ENCODE measurements around the gene CASS4. TPM values are rescaled to one million over a fixed set of nuclear protein-coding genes. Genes with fewer than 3 reads are reported as not detected.
"Not testable (repeated sequence)": the region's sequence is repeated elsewhere in the genome, so short reads cannot be mapped to it uniquely, and the experiment has no call there.

Gene CASS4
- polyA plus RNA-seq, 3 donors from 2014 or later = 3.2 to 5.5 (median 3.5) TPM

DNA sequence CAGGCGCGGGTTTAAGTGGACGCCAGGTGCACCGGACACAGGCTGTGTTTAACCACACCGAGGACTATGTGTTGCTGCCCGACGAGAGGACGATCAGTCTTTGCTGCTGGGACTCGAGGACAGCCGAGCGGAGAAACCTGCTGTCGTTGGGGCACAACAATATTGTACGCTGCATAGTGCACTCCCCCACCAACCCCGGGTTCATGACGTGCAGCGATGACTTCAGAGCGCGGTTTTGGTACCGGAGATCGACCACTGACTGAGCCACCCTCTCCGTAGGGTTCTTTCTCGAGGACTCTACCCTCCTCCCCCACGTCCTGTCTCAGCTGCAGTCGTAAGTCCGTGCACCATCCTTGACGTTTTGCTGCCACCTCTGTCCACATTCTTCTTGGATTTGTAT, 8.6 kb upstream of the CASS4 start:
- Mint-ChIP-seq H3K4me1 (peaks cover 6 to 20% of the 10 kb centered on the region in 2 donors), H3K4me3 (no peak overlapping the region), H3K27ac (peak overlapping the region in 1 of 6 donors; percentile 22), H3K27me3 (ENCODE audit: low read depth in 3 of 3) (peaks cover 0 to 4% (median 0%) of the 10 kb centered on the region in 3 donors), H3K9me3 (no peaks in the 10 kb centered on the region), H3K36me3 (peaks cover 19 to 53% (median 34%) of the 10 kb centered on the region in 3 donors)
- no peak for DNase-seq

GRCh38 chr20:56405356-56405755, 6.7 kb upstream of the CASS4 start:
- DNase-seq; H3K4me3 Mint-ChIP-seq; H3K9me3 Mint-ChIP-seq; H3K27ac Mint-ChIP-seq; H3K27me3 Mint-ChIP-seq (ENCODE audit: low read depth in 3 of 3): not testable (repeated sequence)
- Mint-ChIP-seq H3K36me3 (peaks cover 15 to 43% (median 26%) of the 10 kb centered on the region in 3 donors), H3K4me1 (peaks cover under 1 to 13% of the 10 kb centered on the region in 2 donors)

DNA sequence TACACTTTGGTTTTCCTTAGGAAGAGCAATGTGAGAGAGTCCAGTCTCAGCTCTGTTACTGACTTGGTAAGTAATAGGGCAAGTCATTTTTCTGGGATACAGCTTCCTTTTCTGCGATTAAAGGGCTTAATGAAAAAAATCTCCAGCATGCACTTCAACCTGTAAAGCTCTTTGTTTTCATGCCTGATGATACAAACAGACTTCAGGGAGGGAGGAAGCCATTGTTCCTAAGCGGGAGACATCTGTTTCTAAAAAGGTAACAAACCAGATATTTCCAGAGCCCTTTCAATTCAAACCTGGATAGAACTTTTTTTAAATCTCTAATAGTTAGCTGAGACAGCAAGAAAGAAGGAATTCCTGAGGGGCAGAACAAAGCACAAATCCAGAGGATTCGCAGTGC, 5.2 kb upstream of the CASS4 start:
- Mint-ChIP-seq H3K9me3 (no peaks in the 10 kb centered on the region), H3K36me3 (peaks cover 14 to 39% (median 26%) of the 10 kb centered on the region in 3 donors), H3K27ac (peak overlapping the region in 1 of 6 donors; percentile 17), H3K4me1 (peaks cover 8 to 19% of the 10 kb centered on the region in 2 donors), H3K27me3 (ENCODE audit: low read depth in 3 of 3) (peaks cover 0 to 4% (median 0%) of the 10 kb centered on the region in 3 donors), H3K4me3 (no peak overlapping the region)
- no peak for DNase-seq

- peaks cover 31 to 38% of the 10 kb centered on the region in 2 donors for H3K4me1 Mint-ChIP-seq
- H3K36me3 Mint-ChIP-seq = peaks cover 13 to 24% (median 14%) of the 10 kb centered on the region in 3 donors
- peak overlapping the region in 1 of 6 donors; percentile 72 for H3K27ac Mint-ChIP-seq
Measured at GRCh38 chr20:56409521-56409920, 2.5 kb upstream of the CASS4 start.

GRCh38 chr20:56409956-56410355, 2.1 kb upstream of the CASS4 start:
- H3K36me3 Mint-ChIP-seq = peaks cover 13 to 24% (median 14%) of the 10 kb centered on the region in 3 donors

More at GRCh38 chr20:56409521-56409920, 2.5 kb upstream of the CASS4 start:
- Mint-ChIP-seq H3K9me3 (no peaks in the 10 kb centered on the region), H3K27me3 (ENCODE audit: low read depth in 3 of 3) (peaks cover 0 to 4% (median 1%) of the 10 kb centered on the region in 3 donors), H3K4me3 (no peak overlapping the region)
- DNase-seq = no peak

GRCh38 chr20:56411287-56411686, 773 bp upstream of the CASS4 start:
- peak overlapping the region; percentile 88 to 94 (median 90) for H3K4me3 Mint-ChIP-seq
- not testable (repeated sequence) for H3K27me3 Mint-ChIP-seq (ENCODE audit: low read depth in 3 of 3); DNase-seq; H3K9me3 Mint-ChIP-seq
- H3K36me3 Mint-ChIP-seq = peaks cover 7 to 17% (median 9%) of the 10 kb centered on the region in 3 donors
- peaks cover 43 to 44% of the 10 kb centered on the region in 2 donors for H3K4me1 Mint-ChIP-seq
- peak overlapping the region; percentile 91 to 97 (median 96) for H3K27ac Mint-ChIP-seq

More at GRCh38 chr20:56409956-56410355, 2.1 kb upstream of the CASS4 start:
- peaks cover 0 to 4% (median 1%) of the 10 kb centered on the region in 3 donors for H3K27me3 Mint-ChIP-seq (ENCODE audit: low read depth in 3 of 3)
- H3K9me3 Mint-ChIP-seq = no peaks in the 10 kb centered on the region
- DNase-seq = no peak
- peaks cover 34 to 42% of the 10 kb centered on the region in 2 donors for H3K4me1 Mint-ChIP-seq
- H3K4me3 Mint-ChIP-seq = no peak overlapping the region
- peak overlapping the region in 5 of 6 donors; percentile 31 to 72 (median 54) for H3K27ac Mint-ChIP-seq

- H3K4me1 Mint-ChIP-seq = peaks cover 54 to 55% of the 10 kb centered on the region in 2 donors
- H3K9me3 Mint-ChIP-seq = no peaks in the 10 kb centered on the region
- peaks cover 7 to 8% (median 7%) of the 10 kb centered on the region in 3 donors for H3K36me3 Mint-ChIP-seq
- no peak for DNase-seq
- H3K4me3 Mint-ChIP-seq = peak overlapping the region; percentile 88 to 94 (median 90)
- H3K27ac Mint-ChIP-seq = peak overlapping the region; percentile 91 to 97 (median 96)
- peaks cover 0 to 4% (median 0%) of the 10 kb centered on the region in 3 donors for H3K27me3 Mint-ChIP-seq (ENCODE audit: low read depth in 3 of 3)
Measured at GRCh38 chr20:56412473-56412790, 372 bp downstream of the CASS4 start.

DNA sequence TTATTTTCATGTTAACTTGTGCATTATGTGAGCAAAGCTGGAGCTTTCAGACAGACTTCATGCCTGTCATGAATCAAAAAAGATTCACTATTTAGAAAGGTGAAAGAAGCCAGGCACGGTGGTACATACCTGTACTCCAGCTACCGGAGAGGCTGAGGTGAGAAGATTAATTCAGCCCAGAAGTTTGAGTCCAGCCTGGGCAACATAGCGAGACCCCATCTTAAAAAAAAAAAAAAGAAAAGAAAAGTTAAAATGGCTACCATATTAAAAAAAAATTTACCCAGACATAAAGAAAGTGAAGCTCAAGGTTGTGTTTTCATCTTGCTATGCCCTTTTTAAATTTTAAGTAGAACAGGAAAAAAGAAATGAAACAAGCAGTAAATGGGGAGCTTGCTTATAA, 889 bp downstream of the CASS4 start:
- Mint-ChIP-seq H3K4me3 (peak overlapping the region; percentile 88 to 94 (median 90)), H3K9me3 (no peaks in the 10 kb centered on the region), H3K4me1 (peaks cover 59 to 60% of the 10 kb centered on the region in 2 donors), H3K27ac (peak overlapping the region; percentile 91 to 97 (median 96)), H3K36me3 (peaks cover 3 to 8% (median 7%) of the 10 kb centered on the region in 3 donors), H3K27me3 (ENCODE audit: low read depth in 3 of 3) (peaks cover 0 to 4% (median 0%) of the 10 kb centered on the region in 3 donors)
- DNase-seq = no peak

GRCh38 chr20:56414842-56415765, 3.0 kb downstream of the CASS4 start:
- Mint-ChIP-seq H3K4me3 (peak overlapping the region; percentile 25 to 69 (median 48)), H3K27ac (peak overlapping the region; percentile 77 to 96 (median 89)), H3K4me1 (peaks cover 73 to 74% of the 10 kb centered on the region in 2 donors), H3K27me3 (ENCODE audit: low read depth in 3 of 3) (peaks cover 0 to 4% (median 0%) of the 10 kb centered on the region in 3 donors), H3K9me3 (no peaks in the 10 kb centered on the region), H3K36me3 (peaks cover 3 to 12% (median 5%) of the 10 kb centered on the region in 3 donors)
- peak in 2 of 3 donors; percentile 24 to 29 for DNase-seq

DNA sequence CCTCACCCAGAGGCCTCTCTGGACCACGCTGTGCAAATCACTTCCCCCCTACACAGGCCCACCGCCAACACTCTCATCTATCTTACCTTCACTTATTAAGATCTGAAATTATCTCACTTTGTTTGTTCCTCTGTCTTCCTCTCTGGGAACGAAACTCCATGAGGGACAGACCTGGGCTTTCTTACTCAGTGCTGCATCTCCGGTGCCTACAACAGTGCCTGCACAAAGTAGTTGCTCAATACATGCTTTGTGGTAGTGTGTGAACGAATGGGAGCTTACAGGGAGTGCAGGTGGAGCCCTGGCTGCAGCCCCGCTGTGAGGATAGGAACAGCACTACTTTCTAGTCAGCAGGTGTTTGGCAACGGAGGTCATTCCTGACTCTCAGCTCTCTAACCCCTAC, 5.3 kb downstream of the CASS4 start:
- DNase-seq = no peak
- Mint-ChIP-seq H3K27ac (peak overlapping the region in 5 of 6 donors; percentile 30 to 89 (median 75)), H3K9me3 (no peaks in the 10 kb centered on the region), H3K27me3 (ENCODE audit: low read depth in 3 of 3) (peaks cover 0 to 4% (median 0%) of the 10 kb centered on the region in 3 donors), H3K36me3 (peaks cover 3 to 12% (median 8%) of the 10 kb centered on the region in 3 donors), H3K4me3 (no peak overlapping the region), H3K4me1 (peaks cover 75 to 77% of the 10 kb centered on the region in 2 donors)

GRCh38 chr20:56417911-56418310, 5.9 kb downstream of the CASS4 start:
- Mint-ChIP-seq H3K27ac (peak overlapping the region; percentile 4 to 89 (median 77)), H3K4me3 (peak overlapping the region; percentile 6 to 68 (median 49)), H3K4me1 (peaks cover 72 to 74% of the 10 kb centered on the region in 2 donors), H3K36me3 (peaks cover 3 to 12% (median 8%) of the 10 kb centered on the region in 3 donors), H3K9me3 (no peaks in the 10 kb centered on the region), H3K27me3 (ENCODE audit: low read depth in 3 of 3) (peaks cover 0 to 2% (median 0%) of the 10 kb centered on the region in 3 donors)
- DNase-seq = no peak

DNA sequence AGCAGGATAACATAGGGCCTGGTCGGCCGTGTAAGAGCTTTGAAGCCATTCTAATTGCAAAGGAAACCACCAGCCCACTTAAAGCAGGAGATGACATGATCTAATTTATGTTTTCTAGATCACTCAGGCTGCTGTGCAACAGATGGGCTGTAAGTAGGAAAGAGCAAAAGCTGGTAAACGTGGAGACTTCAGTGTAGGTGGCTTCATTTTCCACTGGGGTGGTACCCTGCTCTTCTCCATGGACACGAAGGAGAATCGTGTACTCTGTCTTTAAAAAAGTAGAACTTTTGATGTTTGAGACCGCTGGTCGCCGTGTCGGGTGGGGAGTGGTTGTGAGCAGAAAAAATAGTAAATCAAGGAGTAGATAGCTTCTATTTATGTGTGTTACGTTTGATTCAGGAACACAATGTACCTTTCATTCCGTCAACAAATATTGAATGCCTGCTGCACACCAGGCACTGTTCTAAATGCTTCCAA, 6.4 kb downstream of the CASS4 start:
- H3K9me3 Mint-ChIP-seq = no peaks in the 10 kb centered on the region
- no peak for DNase-seq
- no peaks in the 10 kb centered on the region for H3K27me3 Mint-ChIP-seq (ENCODE audit: low read depth in 3 of 3)
- H3K4me1 Mint-ChIP-seq = peaks cover 67 to 70% of the 10 kb centered on the region in 2 donors
- peaks cover 3 to 12% (median 8%) of the 10 kb centered on the region in 3 donors for H3K36me3 Mint-ChIP-seq
- peak overlapping the region; percentile 39 to 68 (median 62) for H3K4me3 Mint-ChIP-seq
- peak overlapping the region; percentile 4 to 89 (median 77) for H3K27ac Mint-ChIP-seq

DNA sequence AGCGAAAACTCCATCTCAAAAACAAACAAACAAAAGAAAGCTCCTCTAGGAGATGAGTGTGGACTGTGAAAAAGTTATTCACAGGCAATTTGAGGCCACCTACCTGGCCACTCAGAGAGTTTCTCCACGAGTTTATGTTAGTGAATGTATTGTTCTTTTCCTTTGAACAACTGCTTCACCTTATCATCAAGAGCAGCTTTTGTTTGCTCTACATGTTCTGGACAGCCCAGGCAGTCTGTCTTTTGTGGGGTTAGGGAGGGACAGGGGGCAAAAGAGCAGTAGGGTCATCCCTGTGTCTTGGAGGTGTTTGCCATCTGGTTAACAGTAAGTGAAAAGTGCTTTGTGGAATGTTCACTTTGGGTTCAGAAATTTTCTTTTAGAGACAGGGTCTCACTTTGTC, 8.0 kb downstream of the CASS4 start:
- Mint-ChIP-seq H3K9me3 (no peaks in the 10 kb centered on the region), H3K4me1 (peaks cover 55 to 56% of the 10 kb centered on the region in 2 donors), H3K27me3 (ENCODE audit: low read depth in 3 of 3) (no peaks in the 10 kb centered on the region), H3K4me3 (no peak overlapping the region), H3K27ac (no peak overlapping the region), H3K36me3 (peaks cover 3 to 12% (median 8%) of the 10 kb centered on the region in 3 donors)
- no peak for DNase-seq

All from immature natural killer cell (primary cell).